ENCODE data around the gene STX5. TPM values are rescaled to one million over a fixed set of nuclear protein-coding genes. Genes with fewer than 3 reads are reported as not detected.
A peak's percentile ranks its signal among the peaks of the same experiment; 100 is the strongest.

The STX5 gene
- total and polyA plus RNA-seq, 9 of the 15 experiments (the other 6 are each of a cell fraction or from before 2014, with no cell fraction given) = 2.8 to 28.6 (median 23.7) TPM

DNA sequence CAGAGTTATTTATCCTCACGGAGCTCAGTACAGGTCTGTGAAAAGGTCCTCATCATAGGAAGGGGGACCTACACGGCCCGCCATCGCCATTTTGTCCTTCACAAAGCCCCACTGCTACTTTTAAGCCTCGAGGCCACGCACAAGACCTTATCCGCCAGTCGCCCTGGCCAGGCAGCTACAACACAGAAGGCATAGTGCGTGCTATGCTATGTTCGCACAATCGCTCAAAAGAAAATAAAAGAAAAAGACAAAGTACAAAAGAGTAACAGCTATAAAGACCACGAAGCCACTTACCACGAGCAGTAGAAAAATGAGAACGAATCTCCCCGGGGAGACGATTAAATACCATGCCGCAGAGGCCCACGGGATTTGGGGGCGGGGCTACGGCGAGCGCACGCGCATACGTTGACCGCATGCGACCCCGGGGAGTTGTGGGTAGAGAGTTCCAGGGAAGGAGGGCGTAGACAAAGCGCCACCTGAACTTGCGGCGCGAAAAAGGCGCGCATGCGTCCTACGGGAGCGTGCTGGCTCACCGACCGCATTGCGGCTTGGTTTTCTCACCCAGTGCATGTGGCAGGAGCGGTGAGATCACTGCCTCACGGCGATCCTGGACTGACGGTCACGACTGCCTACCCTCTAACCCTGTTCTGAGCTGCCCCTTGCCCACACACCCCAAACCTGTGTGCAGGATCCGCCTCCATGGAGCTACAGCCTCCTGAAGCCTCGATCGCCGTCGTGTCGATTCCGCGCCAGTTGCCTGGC, 23.9 kb upstream of the STX5 start (continued):
- 0 out of 2 replicates have a peak, but pooled peaks have one; percentile 8 for TF ChIP-seq NCOA1 (IDR thresholded peaks at IDR 0.05; ENCODE audit: low read depth)
- peak; percentile 13 for TF ChIP-seq MTA2 (IDR thresholded peaks at IDR 0.05; ENCODE audit: low read depth)
- TF ChIP-seq CREBBP (IDR thresholded peaks at IDR 0.05; ENCODE audit: low read depth, low read length) = no peak
- TF ChIP-seq CHD7 (IDR thresholded peaks at IDR 0.05; ENCODE audit: low read depth, low read length) = no peak
- peak; percentile 59; the same call in 1 of the 2 replicates for TF ChIP-seq ZSCAN29 (IDR thresholded peaks at IDR 0.05)
- no peak for TF ChIP-seq IFI16 (CRISPR knock-in tag; IDR thresholded peaks at IDR 0.05)
- TF ChIP-seq NUFIP1 (IDR thresholded peaks at IDR 0.05; ENCODE audit: partially characterized antibody) = no peak
- 0 out of 2 replicates have a peak, but pooled peaks have one; percentile 2 for TF ChIP-seq ZNF384 (IDR thresholded peaks at IDR 0.05; ENCODE audit: low read depth, low read length)
- no peak for TF ChIP-seq ZNF134 (CRISPR knock-in tag; conservative IDR thresholded peaks at IDR 0.05)
- TF ChIP-seq TFAP4 (CRISPR knock-in tag; IDR thresholded peaks at IDR 0.05; ENCODE audit: borderline replicate concordance) = peak; percentile 95
- TF ChIP-seq HIVEP1 (CRISPR knock-in tag; IDR thresholded peaks at IDR 0.05) = no peak
- TF ChIP-seq ARNT (IDR thresholded peaks at IDR 0.05) = peak; percentile 46 to 93
- peak; percentile 47 for TF ChIP-seq ZBED1 (IDR thresholded peaks at IDR 0.05)
- no peak for TF ChIP-seq SAFB2 (IDR thresholded peaks at IDR 0.05; ENCODE audit: borderline replicate concordance, low read depth, low read length, severe bottlenecking)
- no peak for TF ChIP-seq HNRNPK (IDR thresholded peaks at IDR 0.05; ENCODE audit: low read depth, low read length, poor library complexity, severe bottlenecking)
- no peak for TF ChIP-seq MIER1 (IDR thresholded peaks at IDR 0.05; ENCODE audit: low read depth)
- no peak for TF ChIP-seq RBM15 (IDR thresholded peaks at IDR 0.05; ENCODE audit: insufficient read depth, low read length)
- TF ChIP-seq ZNF146 (CRISPR knock-in tag; IDR thresholded peaks at IDR 0.05; ENCODE audit: unreplicated experiment) = no peak

All from K562 (cell line).